Spinal cord (tissue), 10 donors: ENCODE results near the gene NDUFV2. TPM values are rescaled to one million over a fixed set of nuclear protein-coding genes. Genes with fewer than 3 reads are reported as not detected.

Source experiments
- DNase-seq, 6 donors: peaks; one replicate each; pipeline versions ENCODE4 v3.0.0 to v3.0.0-alpha.2; 2013 to 2015; ENCODE audit warnings: low spot score in 6 of 6, low read depth in 4 of 6
- H3K27ac ChIP-seq: one replicate; pipeline ENCODE4 v1.5.1; 2013; ENCODE audit warnings: low read depth, low read length, control low read depth
- H3K27me3 ChIP-seq: one replicate; pipeline ENCODE4 v1.6.1; 2013; ENCODE audit warnings: low read length; ENCODE audit not compliant: control insufficient read depth, insufficient read depth
- H3K36me3 ChIP-seq: one replicate; pipeline ENCODE4 v1.6.1; 2013; ENCODE audit warnings: low read length; ENCODE audit not compliant: control insufficient read depth, insufficient read depth
- H3K4me1 ChIP-seq: one replicate; pipeline ENCODE4 v1.6.1; 2013; ENCODE audit warnings: low read length; ENCODE audit not compliant: control insufficient read depth, insufficient read depth
- H3K4me3 ChIP-seq: one replicate; pipeline ENCODE4 v1.5.1; 2013; ENCODE audit warnings: low read depth, low read length, control low read depth
- H3K9me3 ChIP-seq: one replicate; pipeline ENCODE4 v1.6.1; 2013; ENCODE audit warnings: low read length; ENCODE audit not compliant: control insufficient read depth, insufficient read depth
- WGBS: methylation state at CpG from one replicate; pipeline ENCODE4 v1.1.5; 2013; ENCODE audit warnings: missing lambda C conversion rate; ENCODE audit not compliant: insufficient coverage; 5-methylcytosine and 5-hydroxymethylcytosine counted together
- polyA plus RNA-seq, 2 donors: library from polyadenylated mRNA; unstranded; fragments of 120-200 nt; gene quantifications; one replicate each; pipeline ENCODE4 v1.2.1, GENCODE V29; 2013; ENCODE audit not compliant: insufficient read length in 2 of 2
- total RNA-seq, 2 donors: library from RNA; depleted of rRNA in 1 of 2; stranded (reverse); fragments of 120-200 nt in 1 of 2; fragments of >200 nt in 1 of 2; gene quantifications; one replicate each; pipeline versions ENCODE4 v1.2.3 to v1.2.4, GENCODE V29; 2013 to 2014
- donor health status: healthy.

NDUFV2 gene
- total and polyA plus RNA-seq, 4 donors, result 108 to 157 (median 137) TPM

GRCh38 chr18:9066817-9067306 lies 35.6 kb upstream of the NDUFV2 start:
- DNase-seq, result no peak
- no peak overlapping the region for H3K27ac ChIP-seq
- WGBS, result 100% methylated on average over 3 of the region's 5 CpGs

GRCh38 chr18:9067823-9068222 lies 34.7 kb upstream of the NDUFV2 start:
- Histone ChIP-seq H3K4me3 (no peak overlapping the region), H3K27ac (no peak overlapping the region), H3K27me3 (no peaks in the 10 kb centered on the region), H3K4me1 (no peaks in the 10 kb centered on the region), H3K9me3 (no peaks in the 10 kb centered on the region), H3K36me3 (no peaks in the 10 kb centered on the region)
- no peak for DNase-seq
- 94% methylated on average over 4 of the region's 6 CpGs for WGBS

More at GRCh38 chr18:9066817-9067306, 35.6 kb upstream of the NDUFV2 start:
- Histone ChIP-seq H3K36me3 (no peaks in the 10 kb centered on the region), H3K27me3 (no peaks in the 10 kb centered on the region), H3K4me1 (no peaks in the 10 kb centered on the region), H3K9me3 (no peaks in the 10 kb centered on the region), H3K4me3 (no peak overlapping the region)

GRCh38 chr18:9068346-9068745 lies 34.2 kb upstream of the NDUFV2 start:
- no peaks in the 10 kb centered on the region for H3K9me3 ChIP-seq
- H3K27me3 ChIP-seq, result no peaks in the 10 kb centered on the region
- no peak overlapping the region for H3K27ac ChIP-seq
- no peak for DNase-seq
- no peaks in the 10 kb centered on the region for H3K36me3 ChIP-seq
- WGBS, result 88% methylated on average over 1 of the region's 2 CpGs
- no peaks in the 10 kb centered on the region for H3K4me1 ChIP-seq
- H3K4me3 ChIP-seq, result no peak overlapping the region

GRCh38 chr18:9069601-9070000 lies 32.9 kb upstream of the NDUFV2 start:
- WGBS, result 64% methylated on average over 6 of the region's 9 CpGs

GRCh38 chr18:9070212-9070611 lies 32.3 kb upstream of the NDUFV2 start:
- DNase-seq, result no peak
- H3K9me3 ChIP-seq, result no peaks in the 10 kb centered on the region
- WGBS, result 83% methylated on average over 5 of the region's 5 CpGs

More at GRCh38 chr18:9069601-9070000, 32.9 kb upstream of the NDUFV2 start:
- no peaks in the 10 kb centered on the region for H3K4me1 ChIP-seq
- H3K27ac ChIP-seq, result no peak overlapping the region
- H3K4me3 ChIP-seq, result no peak overlapping the region
- H3K36me3 ChIP-seq, result no peaks in the 10 kb centered on the region
- H3K27me3 ChIP-seq, result no peaks in the 10 kb centered on the region
- no peak for DNase-seq
- H3K9me3 ChIP-seq, result no peaks in the 10 kb centered on the region

GRCh38 chr18:9079818-9080528 lies 22.5 kb upstream of the NDUFV2 start:
- H3K27me3 ChIP-seq, result no peaks in the 10 kb centered on the region
- no peaks in the 10 kb centered on the region for H3K36me3 ChIP-seq
- DNase-seq, result peak in 1 of 6 donors; percentile 23
- peaks cover 3% of the 10 kb centered on the region for H3K4me1 ChIP-seq
- H3K9me3 ChIP-seq, result no peaks in the 10 kb centered on the region
- 32% methylated on average over 5 of the region's 6 CpGs for WGBS
- H3K27ac ChIP-seq, result no peak overlapping the region
- H3K4me3 ChIP-seq, result no peak overlapping the region

More at GRCh38 chr18:9070212-9070611, 32.3 kb upstream of the NDUFV2 start:
- Histone ChIP-seq H3K4me3 (no peak overlapping the region), H3K27me3 (no peaks in the 10 kb centered on the region), H3K36me3 (no peaks in the 10 kb centered on the region), H3K27ac (no peak overlapping the region), H3K4me1 (no peaks in the 10 kb centered on the region)

- H3K27me3 ChIP-seq, result no peaks in the 10 kb centered on the region
- DNase-seq, result no peak
- H3K36me3 ChIP-seq, result no peaks in the 10 kb centered on the region
- no peak overlapping the region for H3K4me3 ChIP-seq
- H3K27ac ChIP-seq, result no peak overlapping the region
- no CpG with 5 or more reads among the region's 4 CpGs for WGBS
- no peaks in the 10 kb centered on the region for H3K9me3 ChIP-seq
- peaks cover 3% of the 10 kb centered on the region for H3K4me1 ChIP-seq
Measured at GRCh38 chr18:9081940-9082339, 20.6 kb upstream of the NDUFV2 start.

- 88% methylated on average over 2 of the region's 5 CpGs for WGBS
- H3K4me3 ChIP-seq, result no peak overlapping the region
- no peak overlapping the region for H3K27ac ChIP-seq
- no peaks in the 10 kb centered on the region for H3K36me3 ChIP-seq
- H3K27me3 ChIP-seq, result no peaks in the 10 kb centered on the region
- no peaks in the 10 kb centered on the region for H3K9me3 ChIP-seq
- DNase-seq, result peak in 1 of 6 donors; percentile 74
- H3K4me1 ChIP-seq, result peaks cover 3% of the 10 kb centered on the region
Measured at GRCh38 chr18:9082711-9083510, 19.6 kb upstream of the NDUFV2 start.

- no CpG with 5 or more reads among the region's 2 CpGs for WGBS
- DNase-seq, result no peak
- no peaks in the 10 kb centered on the region for H3K36me3 ChIP-seq
Measured at GRCh38 chr18:9086015-9086414, 16.5 kb upstream of the NDUFV2 start.

More at GRCh38 chr18:9086015-9086414, 16.5 kb upstream of the NDUFV2 start:
- no peaks in the 10 kb centered on the region for H3K27me3 ChIP-seq
- no peak overlapping the region for H3K4me3 ChIP-seq
- H3K27ac ChIP-seq, result no peak overlapping the region
- H3K4me1 ChIP-seq, result no peaks in the 10 kb centered on the region
- H3K9me3 ChIP-seq, result no peaks in the 10 kb centered on the region
